Measurements from ENCODE around the gene FMOD. TPM values are rescaled to one million over a fixed set of nuclear protein-coding genes. Genes with fewer than 3 reads are reported as not detected.
"Not testable (repeated sequence)": the region's sequence is repeated elsewhere in the genome, so short reads cannot be mapped to it uniquely, and the experiment has no call there.

FMOD gene
- total RNA-seq, 2 donors from 2014 or later, result 25.2 to 29.6 TPM

DNA sequence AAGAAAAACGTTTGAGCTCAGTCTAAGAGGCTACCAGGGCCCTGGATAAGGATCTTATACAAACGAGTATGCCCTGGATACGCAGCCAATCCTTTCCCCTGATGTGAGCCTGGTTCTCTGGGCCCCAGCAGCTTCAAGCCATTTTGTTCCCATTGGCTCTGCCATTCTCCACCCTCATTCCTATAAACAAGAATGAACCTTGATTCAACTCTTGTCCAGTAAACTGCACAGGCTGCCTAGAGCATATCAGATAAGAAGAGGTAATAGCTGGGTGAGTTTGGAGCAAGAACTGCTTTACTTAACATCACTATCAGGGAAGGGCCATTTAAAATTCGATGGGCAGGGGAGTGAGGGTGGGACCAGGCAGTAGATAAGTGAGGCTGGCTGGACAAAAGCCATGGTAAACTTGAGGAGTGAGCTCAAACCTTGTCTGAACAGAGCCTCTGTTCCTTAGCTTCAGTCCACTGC is 34.3 kb downstream of the FMOD start:
- intact Hi-C loops (cut with DNase I, micrococcal nuclease), result no loop called here
- peak; percentile 59 to 86 for DNase-seq
- peak; percentile 80 for ATAC-seq

- DNase-seq; intact Hi-C loops (cut with DNase I, micrococcal nuclease); ATAC-seq: not testable (repeated sequence)
Measured at GRCh38 chr1:203314025-203314759, 36.7 kb downstream of the FMOD start.

DNA sequence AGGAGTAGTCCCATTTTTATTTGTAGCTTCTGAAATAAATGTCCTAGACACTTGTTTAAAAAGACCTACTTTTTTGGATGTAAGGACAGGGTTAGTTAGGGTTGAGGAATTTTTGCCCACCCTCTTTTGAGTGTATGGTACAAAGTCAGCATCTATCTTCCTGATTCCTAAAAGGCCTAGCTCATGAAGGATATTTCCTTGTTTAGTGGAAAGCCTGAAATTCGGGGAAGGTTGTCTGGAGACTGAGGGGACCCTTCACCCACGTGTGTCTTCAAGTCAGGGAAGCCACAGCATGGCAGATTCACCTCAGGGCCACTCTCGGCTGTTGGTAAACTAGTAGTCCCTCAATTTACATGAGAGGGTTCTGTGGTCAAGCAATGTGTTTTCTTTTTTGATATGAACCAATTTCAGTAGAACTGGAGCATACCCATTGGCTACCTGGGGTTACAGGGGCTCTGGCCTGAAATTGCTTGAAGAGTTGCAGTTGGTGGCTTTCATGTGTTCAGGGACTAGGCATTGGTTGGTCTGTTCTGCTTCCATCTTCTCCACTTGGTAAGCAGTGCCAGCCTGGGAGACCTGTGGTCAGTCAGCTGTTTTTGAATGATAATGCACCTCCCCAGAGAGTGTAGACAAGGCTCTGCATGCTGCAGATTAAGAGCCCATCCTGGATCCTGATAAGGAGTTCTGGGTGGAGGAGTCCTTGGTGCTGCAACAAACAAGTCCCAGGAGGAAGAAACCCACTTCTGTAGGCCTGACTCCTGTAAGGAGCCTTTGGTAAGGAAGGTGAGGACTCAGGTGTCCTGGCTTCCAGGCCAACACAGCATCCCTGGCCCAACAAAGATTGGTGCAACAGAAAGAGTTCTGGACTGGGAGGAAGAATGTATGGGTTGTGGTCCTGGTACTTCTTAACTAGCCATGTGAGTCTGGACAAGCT is 39.3 kb downstream of the FMOD start:
- DNase-seq, result peak in 1 of 2 donors; percentile 21
- intact Hi-C loops (cut with DNase I, micrococcal nuclease), result no loop called here
- ATAC-seq, result no peak

DNA sequence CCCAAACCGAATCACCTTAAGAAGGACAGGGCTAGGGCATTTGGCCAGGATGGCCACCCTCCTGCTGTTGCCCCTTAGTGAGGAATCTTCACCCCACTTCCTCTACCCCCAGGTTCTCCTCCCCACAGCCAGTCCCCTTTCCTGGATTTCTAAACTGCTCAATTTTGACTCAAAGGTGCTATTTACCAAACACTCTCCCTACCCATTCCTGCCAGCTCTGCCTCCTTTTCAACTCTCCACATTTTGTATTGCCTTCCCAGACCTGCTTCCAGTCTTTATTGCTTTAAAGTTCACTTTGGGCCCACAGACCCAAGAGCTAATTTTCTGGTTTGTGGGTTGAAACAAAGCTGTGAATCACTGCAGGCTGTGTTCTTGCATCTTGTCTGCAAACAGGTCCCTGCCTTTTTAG is 42.0 kb downstream of the FMOD start:
- ATAC-seq (no peak), DNase-seq (peak in 1 of 2 donors; percentile 21)
- intact Hi-C loops (cut with DNase I, micrococcal nuclease), result no loop called here

GRCh38 chr1:203308328-203308922 is 42.5 kb downstream of the FMOD start:
- DNase-seq (peak in 1 of 2 donors; percentile 29), ATAC-seq (no peak)
- intact Hi-C loops (cut with DNase I, micrococcal nuclease), result no loop called here

- DNase-seq (peak in 1 of 2 donors; percentile 28), ATAC-seq (no peak)
- intact Hi-C loops (cut with DNase I, micrococcal nuclease), result no loop called here
Measured at GRCh38 chr1:203307641-203308126, 43.2 kb downstream of the FMOD start.

DNA sequence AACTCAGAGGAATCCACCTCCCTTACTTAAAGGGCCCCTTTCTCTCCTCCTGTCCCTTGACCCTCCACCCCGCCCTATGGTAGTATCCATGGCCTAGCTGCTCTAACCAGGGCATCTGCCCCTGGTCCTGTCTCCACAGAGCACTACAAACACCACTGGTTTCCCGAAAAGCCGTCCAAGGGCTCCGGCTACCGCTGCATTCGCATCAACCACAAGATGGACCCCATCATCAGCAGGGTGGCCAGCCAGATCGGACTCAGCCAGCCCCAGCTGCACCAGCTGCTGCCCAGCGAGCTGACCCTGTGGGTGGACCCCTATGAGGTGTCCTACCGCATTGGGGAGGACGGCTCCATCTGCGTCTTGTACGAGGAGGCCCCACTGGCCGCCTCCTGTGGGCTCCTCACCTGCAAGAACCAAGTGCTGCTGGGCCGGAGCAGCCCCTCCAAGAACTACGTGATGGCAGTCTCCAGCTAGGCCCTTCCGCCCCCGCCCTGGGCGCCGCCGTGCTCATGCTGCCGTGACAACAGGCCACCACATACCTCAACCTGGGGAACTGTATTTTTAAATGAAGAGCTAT is 43.9 kb downstream of the FMOD start:
- intact Hi-C loops (cut with DNase I, micrococcal nuclease), result no loop called here

GRCh38 chr1:203306089-203306964 is 44.6 kb downstream of the FMOD start:
- peak; percentile 56 for ATAC-seq
- intact Hi-C loops (cut with DNase I, micrococcal nuclease), result no loop called here
- peak; percentile 86 to 95 for DNase-seq

More for the DNA sequence above, 43.9 kb downstream of the FMOD start:
- peak in 1 of 2 donors; percentile 66 for DNase-seq
- ATAC-seq, result peak; percentile 9

GRCh38 chr1:203305809-203306088 is 45.2 kb downstream of the FMOD start:
- intact Hi-C loops (cut with DNase I, micrococcal nuclease), result no loop called here
- peak in 1 of 2 donors; percentile 56 for DNase-seq

GRCh38 chr1:203304919-203305808 is 45.8 kb downstream of the FMOD start, which contains the start of gene BTG2:
Gene BTG2, plus strand, starts transcription at chr1:203305519. Its CDS starts 88 bp downstream, at chr1:203305607.
- peak; percentile 80 for ATAC-seq
- intact Hi-C loops (cut with DNase I, micrococcal nuclease), result no loop called here
- DNase-seq, result peak; percentile 93 to 96

More at GRCh38 chr1:203305809-203306088, 45.2 kb downstream of the FMOD start:
- ATAC-seq, result peak; percentile 38

- intact Hi-C loops (cut with DNase I, micrococcal nuclease), result no loop called here
- DNase-seq, result no peak
- no peak for ATAC-seq
Measured at GRCh38 chr1:203304391-203304918, 46.5 kb downstream of the FMOD start.

DNA sequence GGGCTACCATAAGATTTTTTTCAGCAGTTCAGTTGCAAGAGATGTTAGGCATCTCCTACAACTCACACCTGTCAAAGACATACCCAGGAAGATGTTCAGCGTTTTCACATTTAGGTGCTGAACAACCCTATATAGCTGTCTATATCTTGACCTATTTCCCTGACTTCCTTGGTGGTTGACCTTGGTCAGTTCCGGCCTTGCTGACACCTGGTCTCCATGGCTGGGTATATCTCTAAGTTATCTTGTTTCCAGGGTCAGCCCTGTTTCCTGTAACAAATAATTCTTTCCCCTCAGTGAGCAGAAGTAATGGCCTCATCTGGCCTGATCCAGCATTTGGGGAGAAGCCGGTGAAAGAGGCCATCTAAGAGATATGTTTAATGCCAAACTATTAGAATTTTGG is 48.0 kb downstream of the FMOD start:
- ATAC-seq (no peak), DNase-seq (no peak)
- intact Hi-C loops (cut with DNase I, micrococcal nuclease), result no loop called here

GRCh38 chr1:203302456-203302855 is 48.5 kb downstream of the FMOD start:
- DNase-seq, result peak in 1 of 2 donors; percentile 23
- intact Hi-C loops (cut with DNase I, micrococcal nuclease), result no loop called here
- no peak for ATAC-seq

- DNase-seq (no peak), ATAC-seq (no peak)
- intact Hi-C loops (cut with DNase I, micrococcal nuclease), result no loop called here
Measured at GRCh38 chr1:203301331-203301668, 49.6 kb downstream of the FMOD start.

GRCh38 chr1:203300441-203301330 is 50.2 kb downstream of the FMOD start:
- no peak for DNase-seq
- intact Hi-C loops (cut with DNase I, micrococcal nuclease), result no loop called here
- ATAC-seq, result no peak
